HG03139 (cell line): ENCODE measurements around the gene C11orf58.

ENCODE experiments used
- ATAC-seq: cut with Tn5 transposase; IDR thresholded peaks from one replicate; pipeline ENCODE4 v1.9.1; 2021; ENCODE audit not compliant: unreplicated experiment

The C11orf58 gene

DNA sequence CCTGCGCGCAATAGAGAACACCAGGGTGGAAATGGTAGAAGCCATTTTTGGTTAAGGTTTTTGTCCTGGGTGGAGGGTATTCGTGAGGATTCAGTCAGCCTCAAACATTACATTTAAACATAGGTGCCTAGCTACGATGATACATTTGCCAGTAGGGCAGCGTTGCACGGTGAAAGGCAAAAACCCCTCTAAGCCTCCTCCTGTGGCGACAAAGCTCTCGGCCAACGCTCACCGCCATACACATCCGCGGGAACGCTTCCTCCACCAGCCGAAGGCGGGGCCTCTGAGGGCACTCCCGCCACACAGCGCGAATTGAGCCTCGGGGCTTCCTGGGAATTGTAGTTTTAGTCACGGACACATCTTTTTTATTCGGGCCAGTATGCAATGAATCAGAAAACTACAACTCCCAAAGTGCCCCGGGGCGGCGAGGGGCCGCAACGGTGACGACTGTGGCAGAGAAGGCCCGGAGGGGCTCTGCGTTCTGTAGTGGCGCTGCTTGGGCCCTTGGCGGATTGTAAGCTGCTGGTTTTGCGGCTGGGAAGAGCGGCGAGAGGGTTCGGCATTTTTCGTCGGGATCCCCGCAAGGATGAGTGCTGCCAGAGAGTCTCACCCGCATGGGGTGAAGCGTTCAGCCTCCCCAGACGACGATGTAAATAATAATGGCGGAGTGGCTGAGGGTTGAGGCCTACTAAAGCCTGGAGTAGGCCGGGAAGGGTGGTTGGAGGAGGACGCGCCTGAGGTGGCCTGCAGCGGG lies at the start of gene C11orf58:
TSS of gene C11orf58 (plus strand) at position 455 of the 754 bp plus-strand sequence. CDS start at position 587, 132 bp downstream.
- ATAC-seq = peak; percentile 98

DNA sequence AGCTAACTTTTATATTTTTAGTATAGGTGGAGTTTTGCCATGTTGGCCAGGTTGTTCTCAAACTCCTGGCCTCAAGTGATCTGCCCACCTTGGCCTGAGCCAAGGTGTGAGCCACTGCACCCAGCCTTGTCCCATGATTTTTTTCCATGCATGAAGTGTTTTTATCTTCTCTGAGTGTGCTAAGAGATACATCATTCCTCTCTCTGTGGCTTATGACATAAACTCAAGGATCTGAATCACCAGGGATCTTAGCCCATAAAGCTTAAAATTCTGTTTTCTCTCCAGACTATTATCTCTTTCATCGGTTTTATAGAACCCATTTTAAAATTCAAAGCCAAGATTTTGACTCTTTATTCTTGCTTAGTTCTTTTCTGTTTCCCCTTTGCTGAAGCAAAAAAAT lies 48.4 kb upstream of the C11orf58 start:
- ATAC-seq = no peak

DNA sequence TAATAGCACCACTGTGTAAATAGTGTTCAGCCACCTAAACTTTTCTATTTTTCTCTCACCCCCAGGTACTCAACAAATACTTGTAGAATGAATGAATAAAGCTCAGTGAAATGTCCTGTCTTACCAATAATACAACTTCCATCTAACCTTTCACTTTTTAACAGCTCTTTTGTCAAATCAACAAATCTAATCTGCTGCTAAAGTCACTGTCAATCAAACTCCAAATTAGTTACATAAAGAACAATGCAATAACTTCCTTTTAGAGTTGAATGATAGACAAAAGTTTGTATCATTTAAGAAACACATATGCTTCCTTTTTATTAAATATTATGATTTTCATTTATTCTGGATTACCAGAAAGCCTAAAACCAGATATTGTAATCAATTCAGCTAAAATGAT lies 34.7 kb upstream of the C11orf58 start:
- no peak for ATAC-seq

DNA sequence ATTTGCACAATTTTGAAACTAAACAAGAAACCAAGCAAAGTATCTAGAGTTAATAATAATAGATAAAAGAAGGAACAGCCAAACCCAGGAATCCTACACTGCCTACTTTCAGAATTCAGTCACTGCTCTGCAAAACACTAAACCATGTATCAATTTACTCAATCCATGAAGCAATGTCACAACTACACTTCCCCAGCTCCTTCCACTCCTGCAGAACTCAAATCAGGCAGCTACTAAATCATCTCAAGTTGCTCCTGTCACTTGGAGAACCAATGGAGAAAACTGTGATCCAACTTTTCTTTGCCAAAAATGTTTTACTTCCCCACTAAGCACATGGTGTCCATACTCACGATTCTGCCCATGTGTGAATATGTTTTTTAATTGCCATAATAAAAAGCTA lies 24.9 kb upstream of the C11orf58 start:
- no peak for ATAC-seq

DNA sequence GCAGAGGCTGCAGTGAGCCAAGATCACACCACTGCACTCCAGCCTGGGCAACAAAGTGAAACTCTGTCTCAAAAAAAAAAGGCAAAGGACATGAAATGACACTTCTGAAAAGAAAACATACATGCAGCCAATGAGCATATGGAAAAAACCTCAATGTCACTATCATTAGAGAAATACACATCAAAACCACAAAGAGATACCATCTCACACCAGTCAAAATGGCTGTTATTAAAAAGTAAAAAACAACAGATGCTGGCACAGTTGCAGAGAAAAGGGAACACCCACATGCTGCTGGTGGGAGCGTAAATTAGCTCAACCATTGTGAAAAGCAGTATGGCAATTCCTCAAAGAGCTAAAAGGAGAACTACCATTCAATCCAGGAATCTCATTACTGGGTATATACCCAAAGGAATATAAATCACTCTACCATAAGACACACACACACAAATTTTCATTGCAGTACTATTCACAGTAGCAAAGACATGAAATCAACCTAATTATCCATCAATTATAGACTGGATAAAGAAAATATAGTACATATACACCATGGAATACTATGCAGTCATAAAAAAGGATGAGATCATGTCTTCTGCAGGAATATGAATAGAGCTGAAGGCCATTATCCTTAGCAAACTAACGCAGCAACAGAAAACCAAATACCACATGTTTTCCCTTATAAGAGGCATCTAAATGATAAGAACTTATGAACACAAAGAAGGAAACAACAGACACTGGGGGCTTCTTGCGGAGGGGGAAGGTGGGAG lies 15.7 kb upstream of the C11orf58 start:
- ATAC-seq = no peak

DNA sequence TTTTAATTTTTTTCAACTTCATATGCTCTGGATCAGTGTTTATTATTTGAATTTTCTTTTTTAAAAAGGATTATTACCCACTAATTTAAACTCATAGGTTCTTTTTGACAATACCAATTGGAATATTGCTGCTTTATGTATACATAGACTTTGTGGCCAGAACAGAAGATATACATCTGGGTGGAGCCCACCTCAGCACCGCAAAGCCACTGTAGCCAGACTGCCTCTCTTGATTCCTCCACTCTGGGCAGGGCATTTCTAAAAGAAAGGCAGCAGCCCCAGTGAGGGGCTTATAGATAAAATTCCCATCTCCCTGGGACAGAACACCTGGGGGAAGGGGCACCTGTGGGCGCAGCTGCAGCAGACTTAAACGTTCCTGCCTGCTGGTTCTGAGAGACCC lies 10.6 kb upstream of the C11orf58 start:
- no peak for ATAC-seq

DNA sequence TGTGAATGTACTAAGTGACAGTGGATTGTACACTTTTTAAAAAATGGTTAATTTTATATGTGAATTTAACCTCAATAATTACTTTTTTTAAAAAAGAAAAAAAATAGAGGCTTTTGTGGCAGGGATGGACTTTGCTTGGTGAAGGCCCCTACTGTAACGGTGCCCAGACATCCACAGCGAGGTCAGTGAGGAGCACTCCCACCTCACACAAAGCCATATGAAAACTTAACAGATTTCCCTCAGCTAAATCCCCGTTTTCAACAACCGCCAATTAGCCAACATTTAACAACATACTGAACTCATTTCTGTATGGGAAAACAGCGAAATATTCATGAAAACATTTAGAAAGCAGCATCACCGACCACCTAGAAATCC lies 642 bp upstream of the C11orf58 start:
- ATAC-seq = peak; percentile 20

DNA sequence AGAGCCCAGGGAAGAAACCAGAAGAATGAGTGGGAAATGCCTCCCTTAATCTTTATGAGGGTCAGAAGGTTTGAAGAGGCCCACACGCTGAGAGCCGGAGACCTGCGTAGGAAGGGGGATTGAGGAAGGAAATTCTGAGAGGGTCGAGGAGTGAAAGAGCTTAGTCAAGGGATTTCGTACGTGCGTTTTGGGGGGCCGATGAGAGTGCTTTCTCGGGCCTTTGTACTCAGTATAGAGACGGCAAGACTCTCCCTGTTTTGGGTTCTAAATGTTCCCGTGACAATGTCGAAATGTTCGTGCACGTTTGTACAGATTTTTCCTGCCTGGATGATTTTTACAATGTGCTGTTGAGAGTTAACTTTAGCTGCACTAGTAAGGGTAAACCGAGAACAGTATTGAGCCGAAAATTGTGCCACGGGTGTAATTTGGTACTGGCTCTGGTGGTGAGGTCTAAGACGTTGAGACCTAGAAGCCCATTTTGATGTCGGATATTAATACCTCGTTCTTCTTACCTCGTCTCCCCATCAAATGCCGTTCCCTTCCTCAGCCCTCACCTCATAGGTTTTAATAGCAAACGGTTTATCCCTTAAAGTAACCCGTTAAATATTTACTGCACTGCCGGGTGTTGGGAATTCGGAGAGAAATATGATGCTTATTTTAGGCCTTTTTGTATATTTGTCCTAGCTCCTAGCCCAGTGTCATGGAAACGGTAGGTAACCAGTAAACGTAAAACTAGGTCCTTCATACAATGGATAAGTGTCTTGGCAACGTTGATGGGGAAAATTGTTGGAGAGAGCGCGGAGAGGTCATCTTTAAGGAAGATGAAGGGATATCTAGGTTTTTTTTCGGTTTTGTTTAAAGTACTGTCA lies 734 bp downstream of the C11orf58 start:
- peak; percentile 1 for ATAC-seq

DNA sequence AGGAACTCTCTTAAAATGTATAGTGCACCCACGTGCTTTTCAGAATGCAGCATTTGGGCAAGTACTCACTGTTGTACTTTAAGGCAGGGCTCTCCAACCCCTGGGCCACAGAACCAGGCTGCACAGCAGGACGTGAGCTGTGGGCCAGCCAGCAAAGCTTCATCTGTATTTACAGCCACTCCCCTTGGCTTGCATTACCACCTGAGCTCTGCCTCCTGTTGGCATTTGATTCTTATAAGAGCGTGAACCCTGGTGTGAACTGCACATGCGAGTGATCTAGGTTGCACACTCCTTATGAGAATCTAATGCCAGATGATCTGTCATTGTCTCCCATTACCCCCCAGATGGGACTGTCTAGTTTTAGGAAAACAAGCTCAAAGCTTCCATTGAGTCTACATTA lies 3.0 kb downstream of the C11orf58 start:
- ATAC-seq = no peak

DNA sequence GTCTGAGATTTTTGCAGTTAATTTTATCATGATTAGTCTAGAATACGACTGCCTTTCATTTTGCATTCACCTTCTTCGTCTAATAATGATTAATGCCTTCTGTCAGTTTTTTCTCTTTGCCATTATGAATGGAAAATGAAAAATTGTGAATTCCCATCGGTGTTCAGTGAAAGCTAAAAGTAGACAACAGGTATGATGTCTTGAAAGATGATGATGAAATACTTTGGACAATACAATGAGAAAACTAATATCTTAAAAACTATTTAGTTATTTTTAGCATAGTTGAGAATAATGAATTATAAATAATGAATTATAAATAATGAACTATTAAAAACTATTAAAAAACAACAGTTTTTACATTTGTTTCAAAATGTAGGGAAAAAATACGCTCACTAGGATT lies 5.0 kb downstream of the C11orf58 start:
- ATAC-seq = no peak

DNA sequence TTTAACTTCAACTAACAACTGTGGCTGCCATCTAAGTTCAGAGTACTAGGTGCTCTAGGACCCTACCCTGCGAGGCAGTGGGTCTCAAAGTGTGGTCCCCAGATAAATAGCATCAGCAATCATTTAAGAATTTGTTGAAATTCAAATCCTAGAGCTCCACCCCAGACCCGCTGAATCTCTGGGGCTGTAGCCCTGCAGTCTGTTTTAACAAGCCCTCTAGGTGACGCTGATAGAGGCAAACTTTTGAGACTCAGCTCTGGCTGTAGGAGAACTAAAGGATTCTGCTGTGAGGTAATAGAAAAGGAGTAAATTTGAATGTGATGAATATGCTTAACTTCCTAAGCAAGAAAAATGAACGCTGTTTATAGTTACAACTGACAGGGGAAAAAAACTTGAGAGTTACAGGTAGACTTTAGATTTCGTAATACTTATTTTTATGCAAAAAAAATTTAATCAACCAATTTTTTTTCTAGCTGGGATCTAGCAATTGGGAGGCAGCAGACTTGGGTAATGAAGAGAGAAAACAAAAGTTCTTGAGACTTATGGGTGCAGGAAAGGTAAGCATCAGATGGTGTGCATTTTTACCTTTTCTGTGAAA lies 5.8 kb downstream of the C11orf58 start:
- ATAC-seq = no peak

DNA sequence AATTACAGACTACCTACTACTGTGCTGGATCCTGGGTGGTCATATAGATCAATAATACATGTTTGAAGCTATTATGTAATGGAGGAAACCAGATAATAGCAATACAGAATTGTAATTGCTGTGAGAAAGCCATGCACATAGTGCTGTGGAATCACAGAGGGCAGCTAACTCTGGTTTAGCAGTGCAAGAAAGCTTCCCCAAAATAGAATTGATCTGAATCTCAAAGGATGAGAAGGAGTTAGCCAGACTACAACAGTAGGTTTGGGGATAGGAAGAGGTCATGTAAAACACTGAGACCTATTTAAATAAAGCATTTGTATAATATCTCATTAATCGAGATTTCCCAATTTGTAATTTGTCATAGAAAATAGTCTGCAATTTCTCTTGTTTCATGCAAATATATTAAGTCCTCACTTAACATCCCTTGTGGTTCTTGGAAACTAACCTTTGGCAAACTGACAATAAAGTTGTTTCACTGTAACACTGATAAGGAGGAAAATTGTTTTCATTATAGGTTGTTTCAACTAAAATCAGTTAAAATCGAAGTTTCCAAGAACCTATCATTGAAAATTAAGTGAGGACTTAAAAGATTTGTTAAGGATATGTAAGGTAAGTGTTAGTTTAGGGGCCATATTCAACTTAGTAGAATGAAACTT lies 7.6 kb downstream of the C11orf58 start:
- ATAC-seq = no peak

DNA sequence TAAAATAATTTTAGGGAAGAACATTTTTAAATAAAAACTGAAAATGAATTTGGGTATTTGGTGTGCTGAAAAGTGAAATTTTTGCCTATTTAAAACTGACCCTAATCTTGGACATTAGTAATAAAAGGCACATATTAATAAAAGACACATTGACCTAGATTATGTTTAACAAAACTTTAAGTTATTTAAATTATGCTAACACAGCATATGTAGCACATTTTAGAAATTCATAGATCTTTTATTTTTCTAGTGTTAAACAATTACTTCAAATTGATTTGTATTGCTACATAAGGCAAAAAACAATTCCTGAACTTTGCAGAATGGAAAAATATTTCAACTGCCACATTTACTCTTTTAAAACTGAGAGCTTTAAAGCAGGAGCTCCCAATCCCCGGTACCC lies 10.6 kb downstream of the C11orf58 start:
- no peak for ATAC-seq

DNA sequence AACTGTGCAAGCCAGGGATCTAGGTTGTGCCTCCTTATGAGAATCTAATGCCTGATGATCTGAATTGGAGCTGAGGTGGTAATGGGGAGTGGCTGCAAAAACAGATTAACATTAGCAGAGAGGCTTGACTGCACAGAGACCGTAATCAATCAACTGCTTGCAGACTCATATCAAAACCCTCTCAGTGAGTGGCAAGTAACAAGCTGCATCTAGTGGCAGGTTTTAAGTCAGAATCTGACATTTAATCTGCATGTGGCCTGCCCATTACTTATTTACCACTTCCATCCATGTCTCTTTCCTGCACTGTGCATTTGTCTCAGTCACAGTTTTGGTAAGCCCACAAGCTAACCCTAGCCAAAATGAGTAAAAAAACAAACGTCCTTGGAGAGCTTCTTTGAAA lies 11.2 kb downstream of the C11orf58 start:
- ATAC-seq = peak; percentile 55

DNA sequence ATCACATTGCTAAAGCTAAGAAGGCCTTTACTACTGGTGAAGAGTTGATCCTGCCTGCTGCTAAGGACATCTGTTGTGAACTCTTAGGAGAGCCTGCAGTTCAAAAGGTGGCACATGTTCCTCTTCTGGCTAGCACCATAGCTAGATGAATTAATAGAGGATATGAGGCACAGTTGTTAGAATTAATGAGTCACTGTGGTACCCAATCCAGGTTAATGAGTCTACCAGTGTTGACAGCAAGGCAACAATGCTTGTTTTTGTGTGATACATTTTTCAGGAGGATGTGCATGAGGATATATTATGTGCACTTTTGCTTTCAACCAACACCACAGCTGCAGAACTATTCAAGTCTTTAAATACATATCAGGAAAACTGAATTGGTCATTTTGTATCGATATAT lies 12.0 kb downstream of the C11orf58 start:
- peak; percentile 41 for ATAC-seq

DNA sequence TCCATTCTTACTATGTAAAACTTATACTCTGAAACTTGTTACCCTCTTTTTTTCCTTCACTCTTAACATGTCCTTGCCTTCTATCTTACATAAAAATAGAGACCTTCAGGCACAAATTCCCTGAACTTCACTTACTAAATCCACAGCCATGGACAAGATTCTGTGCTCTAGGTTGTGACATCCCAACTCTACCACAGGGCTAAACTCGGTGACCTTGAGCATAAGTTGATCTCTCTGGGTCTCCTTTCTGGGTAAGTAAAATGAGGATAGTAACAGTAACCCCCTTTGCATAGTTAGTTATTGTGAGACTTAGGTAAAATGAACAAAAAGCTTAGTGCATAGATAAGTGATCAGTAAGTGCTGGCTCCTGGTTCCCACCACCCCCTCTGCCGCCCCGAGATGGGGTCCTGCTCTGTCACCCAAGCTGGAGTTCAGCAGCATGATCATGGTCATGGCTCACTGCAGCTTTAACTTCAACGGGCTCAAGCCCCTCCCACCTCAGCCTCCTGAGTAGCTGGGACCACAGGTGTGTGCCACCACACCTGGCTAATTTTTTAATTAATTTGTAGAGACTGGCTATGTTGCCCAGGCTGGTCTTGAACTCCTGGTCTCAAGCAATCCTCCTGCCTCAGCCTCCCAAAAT lies 20.1 kb downstream of the C11orf58 start:
- no peak for ATAC-seq

DNA sequence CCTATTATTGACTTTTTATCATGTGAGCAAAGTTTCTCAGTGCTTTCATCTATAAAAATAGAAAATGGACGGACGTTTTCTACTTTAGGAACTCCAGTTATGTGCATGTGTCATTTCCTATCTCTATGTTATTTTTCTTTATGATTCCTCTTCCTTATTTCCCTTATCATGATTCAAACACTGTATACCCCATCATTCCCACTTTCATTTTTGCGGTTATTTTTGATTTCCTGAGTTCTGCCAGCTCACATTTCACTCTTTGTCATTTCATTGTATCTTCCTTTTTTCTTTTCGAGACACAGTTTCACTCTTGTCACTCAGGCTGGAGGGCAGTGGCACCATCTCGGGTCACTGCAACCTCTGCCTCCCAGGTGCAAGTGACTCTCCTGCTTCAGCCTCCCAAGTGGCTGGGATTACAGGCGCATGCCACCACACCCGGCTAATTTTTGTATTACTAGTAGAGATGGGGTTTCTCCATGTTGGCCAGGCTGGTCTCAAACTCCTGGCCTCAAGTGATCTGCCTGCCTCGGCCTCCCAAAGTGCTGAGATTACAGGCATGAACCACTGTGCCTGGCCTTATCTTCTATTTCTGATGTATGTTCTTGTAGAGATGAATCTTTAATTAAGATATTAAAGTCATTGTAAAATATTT lies 21.5 kb downstream of the C11orf58 start:
- ATAC-seq = no peak

DNA sequence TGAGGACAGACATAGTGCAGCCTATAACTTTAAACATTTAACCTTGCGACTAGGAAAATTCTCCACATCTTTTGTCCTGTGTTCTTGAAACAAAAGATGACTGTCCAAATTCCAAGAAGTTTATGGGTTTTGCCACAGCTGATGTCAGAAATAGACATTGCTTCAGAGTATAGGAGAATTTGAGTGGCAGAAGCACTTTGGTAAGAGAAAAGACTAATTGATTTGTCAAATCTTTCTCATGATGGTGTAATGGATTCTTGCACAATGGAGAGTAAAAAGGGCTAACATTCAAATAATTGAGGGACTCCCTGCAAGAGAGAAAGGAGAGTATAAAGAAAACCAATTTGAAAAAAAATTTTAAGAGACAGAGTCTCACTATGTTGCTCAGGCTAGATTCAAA lies 25.3 kb downstream of the C11orf58 start:
- ATAC-seq = no peak

DNA sequence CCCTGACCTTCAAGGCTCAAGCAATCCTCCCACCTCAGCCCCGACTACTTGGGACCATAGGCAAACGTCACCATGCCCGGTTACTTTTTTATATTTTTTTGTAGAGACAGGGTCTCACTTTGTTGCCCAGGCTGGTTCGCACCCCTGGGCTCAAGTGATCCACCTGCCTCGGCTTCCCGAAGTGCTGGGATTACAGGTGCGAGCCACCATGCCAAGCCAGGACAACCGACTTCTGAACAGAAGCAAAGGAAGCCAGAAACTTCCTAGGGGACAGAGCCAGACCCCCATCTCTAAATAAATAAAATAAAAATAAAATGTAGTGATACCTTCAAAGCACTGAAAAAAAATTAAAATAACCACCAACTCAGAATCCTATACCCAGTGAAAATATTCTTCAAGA lies 26.4 kb downstream of the C11orf58 start:
- no peak for ATAC-seq

DNA sequence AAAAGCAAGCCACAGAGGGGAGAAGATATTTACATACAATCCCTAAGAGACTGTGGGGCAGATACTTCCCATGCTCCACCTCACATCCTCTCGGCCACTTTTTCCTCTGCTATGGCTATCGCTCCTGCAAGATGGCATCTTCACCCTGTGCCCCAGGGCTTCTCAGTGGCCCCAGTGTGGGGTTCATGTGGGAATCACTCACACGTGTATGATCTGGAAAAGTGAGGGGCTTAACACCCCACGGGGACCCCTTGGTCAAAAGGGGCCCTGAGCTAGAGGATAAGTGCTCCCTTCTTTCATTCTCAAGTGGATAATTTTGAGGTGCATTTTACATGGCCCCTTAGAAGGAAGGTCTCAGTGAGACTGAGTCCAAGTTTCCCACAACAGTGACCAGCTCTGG lies 28.7 kb downstream of the C11orf58 start:
- ATAC-seq = no peak
